Spleen (tissue), 7 donors: ENCODE measurements around the gene RADIL.

ENCODE experiments used
- CTCF ChIP-seq, 11 experiments: fragments of 200-600 bp in 7 of 11; fragments of 450-650 bp in 4 of 11; sonication (generic) in 4 of 11; IDR thresholded peaks in 8 of 11; conservative IDR thresholded peaks in 3 of 11; 1 replicate in 7 of 11; 2 replicates in 4 of 11; pipeline versions ENCODE4 v1.4.0 to v1.8.0; 2016 to 2021; ENCODE audit warnings: antibody characterized with exemption in 11 of 11, inconsistent platforms in 4 of 11, mild to moderate bottlenecking in 1 of 11
- POLR2A ChIP-seq, 3 donors: fragments of 450-650 bp; IDR thresholded peaks; one replicate each; pipeline ENCODE4 v1.5.1; 2017; ENCODE audit warnings: antibody characterized with exemption in 3 of 3, mild to moderate bottlenecking in 1 of 3
- POLR2AphosphoS5 ChIP-seq, 3 donors: sonication (generic); formaldehyde crosslinking; IDR thresholded peaks; one replicate each; pipeline ENCODE4 v1.5.1; 2017; ENCODE audit warnings: antibody characterized with exemption in 3 of 3
- donor health status: DM: no; HTN: no; CAD: no; lungs with moderate emphysema.
- donor health status: DM: no; HTN: no; CAD: no.
- donor health status: DM: no; HTN: no; CAD: no.

GRCh38 chr7:4835398-4836205 lies 47.9 kb downstream of the RADIL start:
- TF ChIP-seq CTCF (IDR thresholded peaks at IDR 0.05 in 8 of 11, conservative IDR thresholded peaks at IDR 0.05 in 3 of 11) = no peak
- TF ChIP-seq POLR2A (IDR thresholded peaks at IDR 0.05) = no peak
- no peak for TF ChIP-seq POLR2AphosphoS5 (IDR thresholded peaks at IDR 0.05)
